ENCODE measurements around the gene SRD5A3.
A peak's percentile ranks its signal among the peaks of the same experiment; 100 is the strongest.

The SRD5A3 gene

DNA sequence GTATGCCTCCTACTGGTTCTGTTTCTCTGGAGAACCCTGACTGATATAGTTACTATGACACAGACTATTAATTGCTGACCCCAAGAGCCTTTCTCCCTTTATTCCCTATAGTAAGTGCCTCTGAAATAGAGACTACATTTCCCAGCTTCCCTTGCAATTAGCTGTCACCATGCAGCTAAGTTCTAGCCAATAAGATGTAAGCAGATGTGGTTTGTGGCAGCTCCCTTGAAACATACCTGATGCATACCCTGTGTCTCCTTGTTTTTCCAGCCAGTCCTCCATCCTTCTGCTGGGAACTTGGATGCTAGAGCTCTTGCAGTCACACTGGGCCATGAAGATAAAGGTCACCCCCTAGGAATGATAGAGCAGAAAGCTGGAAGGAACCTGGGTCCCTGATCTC lies 40.0 kb downstream of the SRD5A3 start:
- DNase-seq (ENCODE audit: low spot score) (no peak), ATAC-seq (ENCODE audit: low read depth) (peak; percentile 67; the same call in 1 of the 3 replicates)
- Histone ChIP-seq H3K36me3 (ENCODE audit: low read depth) (no peaks in the 10 kb centered on the region), H3K9me3 (ENCODE audit: severe bottlenecking) (no peaks in the 10 kb centered on the region), H3K27me3 (ENCODE audit: insufficient read depth, poor library complexity, severe bottlenecking) (no peaks in the 10 kb centered on the region), H3K27ac (ENCODE audit: poor library complexity, severe bottlenecking) (no peak overlapping the region), H3K4me3 (ENCODE audit: severe bottlenecking) (no peak overlapping the region), H3K4me1 (ENCODE audit: insufficient read depth, poor library complexity, severe bottlenecking) (no peaks in the 10 kb centered on the region)
- TF ChIP-seq CTCF (IDR thresholded peaks at IDR 0.05; ENCODE audit: poor library complexity, severe bottlenecking), result no peak

- ATAC-seq (ENCODE audit: low read depth), result no peak
- H3K9me3 ChIP-seq (ENCODE audit: severe bottlenecking), result no peaks in the 10 kb centered on the region
- H3K4me3 ChIP-seq (ENCODE audit: severe bottlenecking), result no peak overlapping the region
- no peaks in the 10 kb centered on the region for H3K36me3 ChIP-seq (ENCODE audit: low read depth)
- no peak overlapping the region for H3K27ac ChIP-seq (ENCODE audit: poor library complexity, severe bottlenecking)
- DNase-seq (ENCODE audit: low spot score), result no peak
- H3K4me1 ChIP-seq (ENCODE audit: insufficient read depth, poor library complexity, severe bottlenecking), result no peaks in the 10 kb centered on the region
- H3K27me3 ChIP-seq (ENCODE audit: insufficient read depth, poor library complexity, severe bottlenecking), result no peaks in the 10 kb centered on the region
- no peak for TF ChIP-seq CTCF (IDR thresholded peaks at IDR 0.05; ENCODE audit: poor library complexity, severe bottlenecking)
Measured at GRCh38 chr4:55386840-55387239, 40.8 kb downstream of the SRD5A3 start.

DNA sequence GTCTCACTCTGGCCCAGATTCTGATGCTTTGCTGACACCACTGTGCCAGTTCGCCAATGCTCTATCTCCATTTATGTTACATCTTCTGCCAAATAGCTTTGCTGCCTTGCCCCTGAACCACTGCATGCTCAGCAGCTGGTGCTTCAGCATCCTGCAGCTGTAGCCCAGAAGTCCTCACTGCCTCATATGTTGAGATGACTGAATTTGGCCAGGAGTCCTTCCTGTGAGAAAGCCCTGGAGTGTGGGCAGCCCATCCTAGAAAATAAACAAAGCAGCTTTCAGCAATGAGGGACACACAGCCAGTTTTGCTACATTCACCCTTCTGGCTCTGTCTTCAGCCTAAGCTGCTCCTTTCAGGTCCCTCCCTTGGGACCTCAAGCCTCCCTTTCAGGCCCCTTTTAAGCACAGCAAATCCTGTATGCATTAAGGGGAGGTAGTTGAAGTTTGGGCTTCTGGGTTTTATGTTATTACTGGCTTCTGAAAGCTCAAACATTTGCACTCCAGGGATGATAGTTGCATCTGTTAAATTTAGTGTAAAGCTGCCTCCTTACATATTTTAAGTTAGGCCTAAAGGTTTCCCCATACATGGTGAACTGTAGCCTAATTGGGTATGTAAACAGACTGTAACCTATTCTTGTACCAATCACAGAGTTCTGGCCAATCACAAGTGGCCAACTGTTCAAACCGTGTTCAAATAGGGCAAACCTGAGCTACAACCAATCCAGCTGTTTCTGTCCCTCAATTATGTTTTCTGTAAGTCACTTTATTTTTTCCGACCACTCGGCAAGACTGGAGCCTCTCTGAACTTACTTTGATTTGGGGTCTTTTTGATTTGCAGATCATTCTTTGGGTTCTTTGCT lies 47.6 kb downstream of the SRD5A3 start:
- no peak overlapping the region for H3K4me3 ChIP-seq (ENCODE audit: severe bottlenecking)
- no peak for TF ChIP-seq CTCF (IDR thresholded peaks at IDR 0.05; ENCODE audit: poor library complexity, severe bottlenecking)
- peaks cover 5% of the 10 kb centered on the region for H3K4me1 ChIP-seq (ENCODE audit: insufficient read depth, poor library complexity, severe bottlenecking)
- peaks cover 18% of the 10 kb centered on the region for H3K36me3 ChIP-seq (ENCODE audit: low read depth)
- H3K9me3 ChIP-seq (ENCODE audit: severe bottlenecking), result peaks cover 2% of the 10 kb centered on the region
- H3K27me3 ChIP-seq (ENCODE audit: insufficient read depth, poor library complexity, severe bottlenecking), result no peaks in the 10 kb centered on the region
- no peak overlapping the region for H3K27ac ChIP-seq (ENCODE audit: poor library complexity, severe bottlenecking)
- ATAC-seq (ENCODE audit: low read depth) (no peak), DNase-seq (ENCODE audit: low spot score) (no peak)

GRCh38 chr4:55395218-55395528 lies 49.1 kb downstream of the SRD5A3 start:
- H3K27me3 ChIP-seq (ENCODE audit: insufficient read depth, poor library complexity, severe bottlenecking), result no peaks in the 10 kb centered on the region
- H3K9me3 ChIP-seq (ENCODE audit: severe bottlenecking), result peaks cover 2% of the 10 kb centered on the region
- DNase-seq (ENCODE audit: low spot score) (no peak), ATAC-seq (ENCODE audit: low read depth) (no peak)
- peaks cover 15% of the 10 kb centered on the region for H3K4me1 ChIP-seq (ENCODE audit: insufficient read depth, poor library complexity, severe bottlenecking)
- no peak for TF ChIP-seq CTCF (IDR thresholded peaks at IDR 0.05; ENCODE audit: poor library complexity, severe bottlenecking)
- peaks cover 29% of the 10 kb centered on the region for H3K36me3 ChIP-seq (ENCODE audit: low read depth)
- peak overlapping the region; percentile 82 for H3K27ac ChIP-seq (ENCODE audit: poor library complexity, severe bottlenecking)
- peak overlapping the region; percentile 88 for H3K4me3 ChIP-seq (ENCODE audit: severe bottlenecking)

Data from RWPE2 (cell line).